KMS-11 (cell line): ENCODE measurements around the gene NUP210L.
A peak's percentile ranks its signal among the peaks of the same experiment; 100 is the strongest.

Experiments
- H2AFZ ChIP-seq: fragments of 200-600 bp; sonication (generic); 2 replicates; pipeline ENCODE4 v1.6.1; 2016; ENCODE audit warnings: antibody characterized with exemption, mixed run types, low read depth
- H3K27ac ChIP-seq: fragments of 200-600 bp; sonication (generic); 2 replicates; pipeline ENCODE4 v1.6.1; 2016; ENCODE audit warnings: mild to moderate bottlenecking, mixed run types
- H3K27me3 ChIP-seq: fragments of 200-600 bp; sonication (generic); 2 replicates; pipeline ENCODE4 v1.6.1; 2017; ENCODE audit warnings: mild to moderate bottlenecking, low read depth, mixed run types, moderate library complexity; ENCODE audit not compliant: insufficient read depth
- H3K36me3 ChIP-seq: fragments of 200-600 bp; sonication (generic); 2 replicates; pipeline ENCODE4 v1.6.1; 2017; ENCODE audit warnings: mild to moderate bottlenecking, mixed run types; ENCODE audit not compliant: insufficient read depth
- H3K4me1 ChIP-seq: fragments of 200-600 bp; sonication (generic); 2 replicates; pipeline ENCODE4 v1.6.1; 2016; ENCODE audit warnings: mild to moderate bottlenecking, low read depth, mixed run types; ENCODE audit not compliant: poor library complexity, severe bottlenecking
- H3K4me2 ChIP-seq: fragments of 200-600 bp; sonication (generic); 2 replicates; pipeline ENCODE4 v1.7.0; 2016; ENCODE audit warnings: mild to moderate bottlenecking, mixed run types
- H3K4me3 ChIP-seq: fragments of 200-600 bp; sonication (generic); IDR thresholded peaks from 2 replicates; pipeline ENCODE4 v1.6.1; 2017; ENCODE audit warnings: low read depth, low read length, mixed read lengths; ENCODE audit not compliant: insufficient read depth
- H3K79me2 ChIP-seq: fragments of 200-600 bp; sonication (generic); 2 replicates; pipeline ENCODE4 v1.6.1; 2016; ENCODE audit warnings: low read depth, mixed run types; ENCODE audit not compliant: insufficient read depth
- H3K9ac ChIP-seq: fragments of 200-600 bp; sonication (generic); 2 replicates; pipeline ENCODE4 v1.6.1; 2016; ENCODE audit warnings: mild to moderate bottlenecking, mixed run types
- H4K20me1 ChIP-seq: fragments of 200-600 bp; sonication (generic); 2 replicates; pipeline ENCODE4 v1.6.1; 2016; ENCODE audit warnings: mild to moderate bottlenecking, mixed run types; ENCODE audit not compliant: insufficient read depth
- TF ChIP-seq, protein P1 (sequence below): fragments of 200-600 bp; sonication (generic); conservative IDR thresholded peaks from 2 replicates; pipeline ENCODE4 v1.6.1; 2017; ENCODE audit warnings: low read depth, mild to moderate bottlenecking, antibody characterized with exemption, low read length, moderate library complexity, mixed read lengths

NUP210L gene

GRCh38 chr1:154186177-154186576 is 31.3 kb upstream of the NUP210L start:
- Histone ChIP-seq H4K20me1 (peaks cover 11% of the 10 kb centered on the region), H3K27ac (no peak overlapping the region), H3K4me1 (peaks cover 41% of the 10 kb centered on the region), H3K9ac (no peak overlapping the region), H3K4me3 (no peak overlapping the region), H3K79me2 (peaks cover 19% of the 10 kb centered on the region), H3K4me2 (no peak overlapping the region), H3K27me3 (no peaks in the 10 kb centered on the region; the same call in 1 of the 2 replicates), H2AFZ (no peak overlapping the region), H3K36me3 (no peaks in the 10 kb centered on the region)
- TF ChIP-seq, protein P1, sequence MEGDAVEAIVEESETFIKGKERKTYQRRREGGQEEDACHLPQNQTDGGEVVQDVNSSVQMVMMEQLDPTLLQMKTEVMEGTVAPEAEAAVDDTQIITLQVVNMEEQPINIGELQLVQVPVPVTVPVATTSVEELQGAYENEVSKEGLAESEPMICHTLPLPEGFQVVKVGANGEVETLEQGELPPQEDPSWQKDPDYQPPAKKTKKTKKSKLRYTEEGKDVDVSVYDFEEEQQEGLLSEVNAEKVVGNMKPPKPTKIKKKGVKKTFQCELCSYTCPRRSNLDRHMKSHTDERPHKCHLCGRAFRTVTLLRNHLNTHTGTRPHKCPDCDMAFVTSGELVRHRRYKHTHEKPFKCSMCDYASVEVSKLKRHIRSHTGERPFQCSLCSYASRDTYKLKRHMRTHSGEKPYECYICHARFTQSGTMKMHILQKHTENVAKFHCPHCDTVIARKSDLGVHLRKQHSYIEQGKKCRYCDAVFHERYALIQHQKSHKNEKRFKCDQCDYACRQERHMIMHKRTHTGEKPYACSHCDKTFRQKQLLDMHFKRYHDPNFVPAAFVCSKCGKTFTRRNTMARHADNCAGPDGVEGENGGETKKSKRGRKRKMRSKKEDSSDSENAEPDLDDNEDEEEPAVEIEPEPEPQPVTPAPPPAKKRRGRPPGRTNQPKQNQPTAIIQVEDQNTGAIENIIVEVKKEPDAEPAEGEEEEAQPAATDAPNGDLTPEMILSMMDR = peak; percentile 95

DNA sequence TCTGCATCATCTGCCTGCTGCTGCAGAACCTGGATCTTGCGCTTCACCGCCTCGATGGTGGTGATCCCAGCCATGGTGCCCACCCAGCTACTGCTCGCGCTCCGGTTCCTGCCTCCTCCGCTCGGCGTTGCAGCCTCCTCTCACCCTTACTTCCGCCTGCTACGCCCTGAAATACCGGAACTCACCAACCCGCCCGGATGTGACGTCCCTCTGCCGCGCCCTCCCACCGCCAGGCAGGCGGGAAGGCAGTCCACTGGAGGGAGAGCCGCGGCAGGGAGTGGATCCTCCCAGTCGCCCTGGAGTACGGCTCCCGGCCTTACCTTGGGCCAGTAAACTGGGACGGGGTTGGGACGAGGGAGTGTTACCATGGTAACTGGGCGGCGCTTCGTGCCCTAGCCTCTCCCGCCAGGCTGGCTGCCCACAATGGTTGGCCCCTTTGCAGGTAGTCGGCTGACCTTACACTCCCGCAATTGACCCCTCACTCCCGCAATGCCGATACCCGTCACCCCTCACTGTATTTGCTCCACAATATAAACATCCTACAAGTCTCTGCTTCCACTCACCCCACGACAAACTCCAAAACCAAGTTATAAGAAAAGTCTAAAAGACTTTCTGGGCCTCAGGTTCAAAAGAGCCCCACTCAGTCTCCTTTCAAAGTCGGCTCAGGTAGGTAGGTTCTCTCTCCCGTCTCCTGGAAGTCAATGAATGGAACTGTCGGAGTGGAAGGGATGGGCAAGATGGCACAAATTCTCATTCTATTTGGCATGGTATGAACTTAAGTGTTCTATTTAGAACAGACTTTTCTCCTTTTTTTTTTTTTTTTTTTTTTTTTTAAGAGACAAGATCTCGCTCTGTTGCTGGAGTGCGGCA is 28.4 kb upstream of the NUP210L start:
- Histone ChIP-seq H3K4me1 (peaks cover 70% of the 10 kb centered on the region), H3K27me3 (no peaks in the 10 kb centered on the region), H3K9ac (peak overlapping the region; percentile 53), H4K20me1 (peaks cover 40% of the 10 kb centered on the region), H3K4me3 (peak overlapping the region; percentile 99), H3K27ac (peak overlapping the region; percentile 50), H3K79me2 (peaks cover 48% of the 10 kb centered on the region), H3K4me2 (peak overlapping the region; percentile 88), H3K36me3 (peaks cover 4% of the 10 kb centered on the region; the same call in 1 of the 2 replicates), H2AFZ (peak overlapping the region; percentile 78)
- TF ChIP-seq, protein P1 = no peak

- peaks cover 48% of the 10 kb centered on the region for H4K20me1 ChIP-seq
These were observed 27.6 kb upstream of the NUP210L start for GRCh38 chr1:154182344-154183045.

GRCh38 chr1:154181944-154182343 is 27.1 kb upstream of the NUP210L start:
- H3K9ac ChIP-seq = peak overlapping the region; percentile 53; the same call in 1 of the 2 replicates
- peak overlapping the region; percentile 78; the same call in 1 of the 2 replicates for H2AFZ ChIP-seq
- H4K20me1 ChIP-seq = peaks cover 54% of the 10 kb centered on the region
- H3K4me2 ChIP-seq = peak overlapping the region; percentile 88
- peak overlapping the region; percentile 99 for H3K4me3 ChIP-seq
- no peaks in the 10 kb centered on the region for H3K27me3 ChIP-seq
- H3K36me3 ChIP-seq = peaks cover 4% of the 10 kb centered on the region; the same call in 1 of the 2 replicates
- TF ChIP-seq, protein P1 = no peak
- H3K27ac ChIP-seq = peak overlapping the region; percentile 50
- H3K4me1 ChIP-seq = peaks cover 75% of the 10 kb centered on the region
- peaks cover 62% of the 10 kb centered on the region for H3K79me2 ChIP-seq

More at GRCh38 chr1:154182344-154183045, 27.6 kb upstream of the NUP210L start:
- Histone ChIP-seq H3K4me1 (peaks cover 75% of the 10 kb centered on the region), H3K9ac (peak overlapping the region; percentile 53), H3K4me3 (peak overlapping the region; percentile 99), H3K79me2 (peaks cover 56% of the 10 kb centered on the region), H2AFZ (peak overlapping the region; percentile 78), H3K27ac (peak overlapping the region; percentile 50), H3K36me3 (peaks cover 4% of the 10 kb centered on the region; the same call in 1 of the 2 replicates), H3K4me2 (peak overlapping the region; percentile 88), H3K27me3 (no peaks in the 10 kb centered on the region)
- TF ChIP-seq, protein P1 = no peak
